GM18502 (cell line): ENCODE measurements around the gene E2F4.
A peak's percentile ranks its signal among the peaks of the same experiment; 100 is the strongest.

Experiments
- ATAC-seq: cut with Tn5 transposase; IDR thresholded peaks from one replicate; pipeline ENCODE4 v1.9.1; 2021; ENCODE audit warnings: mild to moderate bottlenecking; ENCODE audit not compliant: unreplicated experiment, poor library complexity

E2F4 gene, protein sequence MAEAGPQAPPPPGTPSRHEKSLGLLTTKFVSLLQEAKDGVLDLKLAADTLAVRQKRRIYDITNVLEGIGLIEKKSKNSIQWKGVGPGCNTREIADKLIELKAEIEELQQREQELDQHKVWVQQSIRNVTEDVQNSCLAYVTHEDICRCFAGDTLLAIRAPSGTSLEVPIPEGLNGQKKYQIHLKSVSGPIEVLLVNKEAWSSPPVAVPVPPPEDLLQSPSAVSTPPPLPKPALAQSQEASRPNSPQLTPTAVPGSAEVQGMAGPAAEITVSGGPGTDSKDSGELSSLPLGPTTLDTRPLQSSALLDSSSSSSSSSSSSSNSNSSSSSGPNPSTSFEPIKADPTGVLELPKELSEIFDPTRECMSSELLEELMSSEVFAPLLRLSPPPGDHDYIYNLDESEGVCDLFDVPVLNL

DNA sequence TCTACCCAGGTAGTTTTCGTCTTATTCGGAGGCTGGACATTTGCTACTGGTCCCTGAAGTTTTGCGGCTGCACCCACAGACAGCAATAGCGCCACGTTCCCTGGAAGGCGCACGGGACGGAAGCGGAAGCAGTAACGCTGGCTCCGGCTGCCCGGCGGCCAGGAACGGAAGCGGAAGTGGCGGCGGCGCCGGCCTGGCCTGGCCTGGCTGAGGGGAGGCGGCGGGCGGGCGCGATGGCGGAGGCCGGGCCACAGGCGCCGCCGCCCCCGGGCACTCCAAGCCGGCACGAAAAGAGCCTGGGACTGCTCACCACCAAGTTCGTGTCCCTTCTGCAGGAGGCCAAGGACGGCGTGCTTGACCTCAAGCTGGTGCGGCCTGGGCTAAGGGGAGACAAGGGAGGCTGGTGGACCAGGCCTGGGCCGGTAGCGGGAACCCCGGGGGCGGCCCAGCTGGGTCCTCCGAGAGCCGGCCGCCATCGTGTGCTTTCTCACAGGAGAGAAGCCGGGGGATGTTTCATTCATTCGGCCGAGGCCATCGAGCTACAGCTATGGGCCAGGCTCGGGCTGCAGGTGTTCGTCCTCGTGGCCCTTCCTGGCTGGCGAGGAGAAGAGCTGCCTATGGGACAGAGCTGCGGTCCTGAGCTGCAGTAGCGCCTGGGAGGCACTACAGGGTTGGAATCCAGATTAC, at the start of gene E2F4:
Gene E2F4 (plus strand): TSS at position 161 of the 687 bp plus-strand sequence. CDS start 73 bp downstream, at position 234.
- ATAC-seq: peak; percentile 88

DNA sequence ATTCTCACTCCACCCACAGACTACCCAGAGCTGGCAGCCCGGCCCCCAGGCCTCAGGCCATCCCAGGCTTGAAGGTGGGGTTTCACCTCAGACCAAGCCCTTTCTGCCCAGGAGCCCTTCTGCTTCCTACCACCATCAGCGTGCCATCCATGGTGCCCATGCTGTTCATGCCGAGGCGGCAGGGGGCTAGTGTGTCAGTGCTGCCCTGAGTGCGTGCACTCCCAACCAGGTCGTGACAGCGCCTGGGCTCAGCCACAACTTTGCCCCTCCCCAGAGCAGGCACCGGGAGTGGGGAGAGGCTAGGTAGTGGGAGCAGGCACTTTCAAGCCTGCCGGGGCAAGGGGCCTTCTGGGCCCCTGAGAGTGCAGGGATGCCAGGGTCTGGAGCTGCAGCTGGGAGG, 49.6 kb upstream of the E2F4 start:
- no peak for ATAC-seq

DNA sequence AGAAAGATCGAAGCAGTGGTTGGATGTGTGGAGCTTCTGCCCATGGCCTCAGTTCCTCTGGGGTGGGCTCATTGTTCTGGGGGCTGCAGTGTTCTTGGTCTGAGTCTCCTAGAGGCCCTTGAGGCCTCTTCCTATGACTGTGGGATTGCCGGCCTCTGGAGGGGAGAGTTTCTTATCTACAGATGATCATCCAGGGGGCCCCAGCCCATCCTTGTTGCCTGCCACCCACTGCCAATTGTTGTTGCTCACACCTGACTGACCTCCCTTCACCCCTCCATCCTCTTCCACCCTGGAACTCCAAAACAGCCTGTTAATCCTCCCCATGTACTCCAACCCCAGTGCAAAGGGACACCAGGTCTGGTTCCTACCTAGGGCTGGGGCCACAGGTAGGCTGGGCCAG, 47.0 kb upstream of the E2F4 start:
- ATAC-seq: no peak

DNA sequence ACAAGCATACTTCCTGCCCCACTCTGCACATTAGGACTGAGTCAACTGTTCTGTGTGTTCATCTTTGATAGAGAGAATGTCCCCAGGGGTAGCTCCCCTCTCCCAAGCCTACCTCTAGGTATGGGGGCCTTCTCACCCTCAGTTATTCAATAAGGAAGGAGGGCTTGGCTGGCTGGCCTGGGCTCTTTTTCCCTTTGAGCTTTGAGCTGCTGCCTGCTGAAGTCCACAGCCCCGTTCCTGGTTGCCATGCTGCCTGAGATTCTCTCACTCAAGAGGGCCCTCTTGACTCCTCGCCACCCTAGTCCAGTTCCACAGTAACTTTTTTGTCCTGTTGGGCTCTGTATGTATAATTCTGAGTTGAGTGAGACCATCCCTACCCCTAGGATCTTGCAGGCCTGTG, 46.2 kb upstream of the E2F4 start:
- no peak for ATAC-seq

DNA sequence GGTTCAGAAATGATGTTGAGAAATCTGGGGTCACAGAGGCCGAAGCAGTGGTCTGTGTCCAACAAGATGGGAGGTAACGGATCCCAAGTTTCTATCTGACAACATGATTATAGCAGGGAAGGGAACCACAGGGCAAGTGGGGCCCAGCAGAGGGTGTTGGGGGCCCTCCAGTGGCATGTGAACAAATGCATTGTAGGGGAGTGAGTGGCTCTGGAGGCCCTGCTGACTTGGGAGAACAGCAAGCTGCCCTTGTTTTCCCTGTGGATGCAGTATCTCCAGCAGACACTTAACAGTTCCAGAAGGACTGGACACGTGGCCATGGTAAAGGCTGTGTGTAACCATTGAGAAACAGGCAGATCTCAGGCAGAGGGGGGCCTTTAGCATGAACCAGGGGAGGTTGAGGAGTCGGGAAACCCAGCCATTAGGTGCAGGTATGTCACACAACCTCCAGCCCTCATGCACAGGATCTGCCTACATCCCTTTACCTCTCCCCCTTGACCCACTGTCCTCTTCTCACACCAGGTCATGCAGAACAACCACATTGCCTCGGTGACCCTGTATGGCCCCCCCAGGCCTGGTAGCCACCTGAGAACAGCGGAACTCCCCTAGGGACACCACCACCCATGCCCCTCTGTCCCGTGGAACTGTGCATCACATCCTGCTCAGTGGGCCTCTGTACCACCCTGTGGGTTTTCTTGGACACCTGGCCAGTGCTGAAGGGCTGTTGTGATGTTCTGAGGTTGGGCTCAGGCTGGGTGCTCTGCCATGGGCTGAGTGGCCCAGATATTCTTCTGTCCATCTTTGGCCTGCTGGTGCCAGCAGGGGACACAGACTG, 45.2 kb upstream of the E2F4 start:
- ATAC-seq: no peak

DNA sequence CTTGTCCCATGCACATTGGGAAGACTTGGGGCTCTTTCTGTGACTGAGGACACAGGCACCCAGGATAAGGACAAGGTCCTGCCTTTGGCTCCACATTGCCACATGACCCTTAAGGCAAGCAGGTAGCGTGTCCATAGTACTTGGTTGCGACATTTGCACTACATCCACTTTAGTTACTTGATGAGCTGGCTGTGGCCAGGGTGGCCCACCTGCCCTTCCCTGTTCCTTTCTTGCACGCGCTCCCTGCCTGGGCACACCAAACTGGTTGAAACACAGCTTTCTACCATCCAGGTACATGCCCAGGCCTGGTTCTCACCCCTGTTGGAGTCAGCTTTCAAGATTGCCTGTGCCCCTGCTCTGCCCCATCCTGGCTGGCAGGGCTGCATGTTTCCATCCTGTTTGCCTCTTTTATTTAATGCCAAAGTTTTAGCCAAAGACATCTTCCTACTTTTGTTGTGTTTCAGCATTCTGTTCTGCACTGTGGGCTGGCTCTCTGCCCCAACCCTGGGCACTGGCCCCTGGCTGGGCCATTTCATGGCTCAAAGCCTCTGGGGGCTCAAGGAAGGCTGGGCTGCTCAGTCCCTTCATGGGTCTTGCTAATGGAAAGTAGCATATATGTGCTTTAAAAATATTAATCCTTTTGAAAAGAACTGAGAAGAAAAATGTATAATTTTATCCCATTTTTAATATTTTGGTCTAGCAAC, 44.4 kb upstream of the E2F4 start:
- ATAC-seq: no peak

DNA sequence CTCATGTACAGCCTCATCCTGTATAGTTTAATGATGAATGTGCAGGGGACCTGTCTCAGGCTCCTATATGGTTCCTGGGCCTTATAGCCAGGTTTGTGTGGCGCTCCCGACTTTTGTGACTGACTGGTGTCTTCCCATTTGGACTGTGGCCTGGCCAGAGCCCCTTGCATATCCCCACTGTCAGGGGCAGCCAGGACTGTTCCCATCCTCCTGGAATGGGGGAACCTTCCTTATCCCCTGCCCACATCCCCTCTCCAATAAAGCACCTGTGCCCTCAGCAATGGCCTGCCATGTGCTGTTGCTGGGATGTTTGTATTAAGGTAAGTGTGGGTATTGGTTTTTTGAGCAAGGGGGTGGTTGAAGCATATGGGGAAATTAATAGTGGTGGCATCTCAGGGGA, 43.7 kb upstream of the E2F4 start:
- no peak for ATAC-seq

DNA sequence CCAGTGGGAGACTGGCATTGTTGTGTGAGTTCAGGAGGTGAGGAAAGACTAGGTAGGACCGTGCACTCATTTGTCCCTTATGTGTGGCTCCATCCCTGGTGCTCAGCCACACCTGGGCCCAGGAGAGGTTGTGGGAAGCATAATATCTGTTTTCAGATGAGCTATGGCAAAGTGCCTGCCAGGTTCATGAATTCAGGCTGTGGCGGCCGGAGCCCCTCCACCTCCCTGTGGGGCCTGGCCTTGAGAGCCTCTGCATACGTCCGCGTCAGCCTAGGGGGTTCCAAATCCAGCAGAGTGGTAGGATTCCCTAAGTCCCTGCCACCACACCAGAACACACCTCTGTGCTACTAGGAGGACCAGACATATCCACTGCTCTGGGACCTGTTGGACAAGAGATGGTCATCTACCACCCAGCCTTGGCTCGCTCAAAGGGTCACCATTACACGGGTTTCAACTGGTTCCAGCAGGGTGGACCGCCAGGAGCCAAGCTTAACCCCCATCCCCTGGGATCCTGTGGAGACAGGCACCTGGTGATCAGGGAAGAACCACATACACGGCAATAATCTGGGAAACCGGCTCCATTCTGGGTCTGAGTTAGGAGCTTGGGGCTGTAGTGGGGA, 43.2 kb upstream of the E2F4 start:
- no peak for ATAC-seq

DNA sequence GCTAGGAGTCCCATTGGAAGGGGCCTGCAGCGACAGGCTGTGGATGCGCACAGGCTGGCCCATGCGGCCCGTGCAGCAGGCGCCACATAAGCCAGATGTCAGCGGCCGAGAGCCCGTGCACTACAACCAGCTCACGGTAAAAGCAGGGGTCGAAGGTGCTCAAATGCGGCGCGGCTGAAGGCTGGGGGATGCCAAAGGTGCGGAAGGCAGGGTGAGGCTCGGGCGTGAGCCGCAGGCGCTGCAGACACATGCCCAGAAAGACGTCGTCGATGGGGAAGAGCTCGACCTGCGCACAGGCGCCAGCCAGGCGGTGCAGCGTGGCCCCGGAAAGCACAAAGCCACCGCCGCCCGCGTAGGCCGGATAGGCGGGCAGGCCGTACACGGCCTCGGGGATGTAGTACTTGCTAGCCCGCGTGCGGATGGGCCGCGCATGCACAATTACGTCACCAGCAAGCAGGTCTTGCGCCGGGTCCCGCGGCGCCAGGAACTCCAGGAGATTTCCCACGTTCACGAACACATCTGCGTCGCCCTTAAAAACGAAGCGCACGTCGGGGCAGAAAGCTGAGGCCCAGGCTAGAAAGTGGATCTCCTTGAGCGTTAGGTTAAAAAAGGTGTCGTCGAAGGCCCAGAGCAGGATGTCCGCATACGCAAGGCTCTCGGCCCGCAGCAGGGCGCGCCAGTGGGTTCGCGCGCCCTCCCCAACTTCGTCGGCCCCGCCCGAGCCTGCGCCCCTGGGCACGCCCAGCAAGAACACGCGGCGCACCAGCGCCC, 42.5 kb upstream of the E2F4 start:
- ATAC-seq: no peak

DNA sequence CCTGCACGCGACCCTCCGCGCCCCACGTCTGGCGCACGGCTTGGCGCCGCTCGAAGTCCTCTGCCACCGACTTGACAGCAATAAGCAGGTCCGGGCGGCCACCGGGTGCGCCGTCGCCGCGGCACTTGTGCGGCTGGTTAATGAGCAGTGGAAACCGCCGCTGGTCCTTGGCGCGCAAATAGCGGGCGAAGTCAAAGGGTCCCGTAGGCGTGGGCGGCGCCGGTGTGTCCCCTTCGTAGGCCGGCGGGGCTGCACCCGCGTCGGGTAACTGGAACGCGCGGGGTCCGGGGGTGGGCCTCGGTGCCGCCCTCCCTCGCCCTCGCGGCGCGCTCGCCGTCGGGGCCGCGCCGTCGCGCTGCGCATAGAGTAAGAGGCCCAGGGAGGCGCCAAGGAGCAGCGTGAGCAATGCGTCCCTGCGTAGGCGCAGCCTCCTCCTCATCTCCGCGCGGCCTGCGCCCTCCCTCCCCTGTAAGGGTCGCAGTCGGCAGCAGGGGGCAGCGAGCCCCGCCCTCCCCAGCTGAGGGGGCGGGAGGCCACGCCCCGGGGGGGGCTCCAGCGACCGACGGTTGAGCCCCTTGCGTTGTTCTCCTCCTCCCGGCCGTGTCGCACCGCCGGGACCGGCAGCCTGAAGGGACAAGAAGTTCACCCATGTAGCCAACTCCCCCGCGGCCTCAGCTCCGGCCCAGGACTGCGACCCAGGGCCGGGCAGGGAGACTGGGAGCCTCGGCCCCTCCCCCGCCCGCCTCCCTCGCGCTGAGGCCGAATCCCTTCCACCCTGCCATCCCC, 41.7 kb upstream of the E2F4 start:
- peak; percentile 56 for ATAC-seq

DNA sequence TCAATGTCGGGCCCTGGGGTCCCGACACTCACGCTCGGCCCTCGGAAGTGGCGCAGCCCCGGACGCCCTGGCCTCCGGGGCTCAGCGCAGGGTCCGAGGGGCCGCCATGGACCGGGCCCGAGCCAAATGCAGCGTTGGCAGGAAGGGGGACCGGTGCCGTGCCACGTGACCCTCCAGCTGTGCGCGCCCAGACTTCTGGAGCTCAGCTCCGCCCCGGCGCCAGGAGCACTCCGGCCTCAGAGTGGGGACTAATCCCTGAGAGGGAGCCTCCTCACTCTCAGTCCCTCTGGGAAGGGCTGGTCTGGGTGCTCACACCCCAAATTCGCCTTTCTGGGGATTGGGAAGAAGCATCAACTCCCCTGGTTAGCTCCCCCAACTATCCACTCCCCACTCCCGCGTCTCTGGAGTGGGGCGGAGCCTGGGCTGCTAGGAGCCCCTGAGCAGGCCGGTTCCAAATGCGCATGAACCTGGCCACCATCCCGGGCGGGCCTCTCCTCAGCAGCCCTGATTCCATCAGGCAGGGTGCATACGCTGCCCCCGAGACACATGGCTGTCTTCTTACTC, 41.0 kb upstream of the E2F4 start, which contains the start of gene B3GNT9:
Gene B3GNT9 (minus strand): TSS at position 166 of the 564 bp plus-strand sequence. CDS start 513 bp downstream, outside the sequence.
- ATAC-seq: peak; percentile 66

DNA sequence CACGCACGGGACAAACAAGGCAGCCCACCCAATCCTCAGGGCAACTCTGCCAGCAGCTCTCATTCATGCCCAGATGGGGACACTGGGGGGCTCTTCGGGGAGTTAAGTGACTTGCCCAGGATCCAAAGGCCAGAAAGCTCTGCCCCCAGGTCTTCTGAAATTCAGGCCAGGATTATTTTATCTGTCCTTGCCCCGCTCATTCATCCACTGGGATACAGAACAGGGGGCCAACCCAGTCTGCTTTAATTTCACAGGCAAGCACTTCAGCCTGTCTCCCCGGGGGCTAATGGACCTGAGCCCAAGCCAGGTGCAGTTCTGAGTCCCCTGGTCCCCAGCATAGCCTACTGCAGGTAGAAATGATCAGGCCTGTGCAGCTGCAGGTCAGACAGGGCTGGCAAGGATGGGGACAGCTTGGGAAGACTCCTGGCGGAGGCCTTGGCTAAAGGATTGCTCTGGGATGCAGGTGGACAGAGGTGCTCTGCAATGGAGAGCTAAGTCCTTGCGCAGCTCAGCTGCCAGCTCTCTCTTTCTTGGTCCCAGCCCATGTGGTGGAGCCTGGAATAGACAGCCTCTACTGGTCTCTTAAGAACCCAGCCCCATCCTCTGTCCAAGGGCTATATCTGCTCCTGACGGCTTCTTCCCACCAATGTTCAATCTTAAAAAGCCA, 40.4 kb upstream of the E2F4 start:
- no peak for ATAC-seq

DNA sequence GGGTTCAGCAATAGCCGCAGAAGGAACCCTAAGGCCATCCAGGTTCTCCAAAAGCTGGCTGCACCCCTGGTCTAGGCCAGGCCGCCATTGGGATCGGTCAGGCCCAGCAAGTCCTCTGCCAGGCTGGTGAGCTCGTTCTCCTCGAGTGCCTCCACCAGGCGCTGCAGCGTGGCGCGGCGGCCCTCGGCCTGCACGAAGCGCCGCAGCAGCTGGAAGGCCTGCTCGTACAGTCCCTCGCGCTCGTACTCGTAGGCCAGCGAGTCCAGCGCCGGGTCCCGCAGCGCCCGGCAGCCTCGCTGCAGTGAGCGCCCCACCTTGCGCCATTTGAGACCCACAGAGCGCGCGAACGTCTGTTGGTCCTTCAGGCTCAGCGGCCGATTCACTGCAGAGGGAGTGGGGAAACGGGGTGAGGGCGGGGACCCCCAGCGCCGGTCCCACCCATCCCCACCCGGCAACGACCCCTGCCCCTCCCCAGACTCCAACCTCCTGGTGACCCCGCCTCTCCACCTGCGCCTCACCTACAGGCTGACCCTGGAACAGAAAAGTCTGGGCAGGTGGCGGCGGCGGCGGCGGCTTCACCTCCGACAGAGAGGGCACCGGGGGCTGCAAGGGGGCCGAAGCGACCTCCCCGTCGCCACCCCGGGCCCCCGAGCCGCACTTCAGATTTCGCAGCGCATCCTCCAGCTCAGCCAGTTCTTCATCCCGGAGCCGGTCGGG, 37.2 kb upstream of the E2F4 start:
- no peak for ATAC-seq

DNA sequence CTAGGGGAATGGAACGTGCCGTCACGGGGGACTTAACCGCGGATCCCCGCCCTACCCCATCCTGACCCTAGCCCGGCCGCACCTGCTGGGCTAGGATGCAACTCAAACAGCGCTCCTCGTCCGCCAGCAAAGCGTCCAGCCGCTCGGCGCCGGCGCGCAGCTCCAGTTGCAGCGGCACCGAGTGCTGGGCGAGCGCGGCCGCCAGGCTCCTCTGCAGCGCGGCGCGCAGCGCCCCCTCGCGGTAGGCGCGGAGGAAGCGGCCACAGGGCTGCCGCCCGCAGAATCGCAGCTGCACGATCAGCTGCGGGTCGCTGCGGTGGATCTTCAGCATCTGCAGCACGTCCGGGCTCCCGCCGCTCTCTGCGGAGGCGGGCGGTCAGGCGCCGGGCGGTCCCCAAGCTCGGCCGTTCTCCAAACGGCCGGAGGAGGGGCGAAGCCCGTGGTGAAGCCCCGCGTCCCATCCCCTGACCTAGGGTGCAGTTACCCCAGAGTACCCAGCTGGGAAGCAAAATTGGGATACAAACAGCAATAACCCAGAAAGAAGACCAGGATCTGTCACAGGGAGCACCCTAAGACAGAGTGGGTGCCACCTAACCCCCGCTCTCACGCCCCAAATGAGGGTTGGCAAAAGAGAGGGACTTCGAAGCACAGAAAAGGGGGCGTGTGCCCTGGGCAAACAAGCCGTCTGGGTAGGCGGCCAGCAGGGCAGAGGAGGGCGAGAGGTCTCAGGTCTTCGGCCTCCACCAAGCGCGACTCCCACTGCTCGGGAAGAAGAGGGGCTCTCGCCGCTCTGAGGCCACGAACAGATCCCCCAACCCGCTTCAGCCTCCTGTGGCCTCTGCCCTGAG, 36.4 kb upstream of the E2F4 start:
- ATAC-seq: no peak

DNA sequence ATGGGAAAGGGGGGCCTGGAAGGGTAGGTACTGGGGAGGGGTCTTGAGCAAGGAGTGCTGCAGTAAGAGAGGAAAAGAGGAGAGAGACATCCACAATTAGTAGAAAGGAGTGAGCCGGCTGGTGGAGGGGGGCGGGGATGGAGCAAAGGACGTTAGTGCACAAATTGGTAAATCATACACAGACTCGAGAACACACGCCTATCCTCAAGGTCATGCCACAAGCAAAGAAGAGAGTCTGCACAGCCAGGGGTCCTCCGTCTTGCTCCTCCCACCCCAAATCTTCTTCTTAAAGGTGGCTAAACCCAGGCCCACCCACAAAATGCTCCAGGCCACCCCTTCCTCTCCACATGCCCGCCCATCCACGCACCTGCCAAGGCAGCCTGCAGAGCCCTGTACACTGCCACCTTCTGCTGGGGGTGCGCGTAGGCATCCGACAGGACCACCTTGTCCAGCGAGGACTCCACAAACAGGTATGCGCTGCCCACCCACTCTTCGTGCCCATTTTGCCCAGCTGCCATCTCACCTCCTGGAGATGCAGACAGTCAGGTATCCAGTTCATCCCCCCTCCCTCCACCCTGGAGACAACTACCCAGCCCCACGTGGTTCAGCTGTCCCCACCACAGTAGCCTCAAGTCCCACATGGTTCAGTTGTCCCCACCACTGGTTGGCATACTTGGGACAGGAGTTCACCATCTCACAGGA, 35.7 kb upstream of the E2F4 start:
- ATAC-seq: no peak
